Progenitor cell of endocrine pancreas (in vitro differentiated cells): Measurements from ENCODE around the gene IRX4. TPM values are rescaled to one million over a fixed set of nuclear protein-coding genes. Genes with fewer than 3 reads are reported as not detected.

Source experiments
- DNase-seq: peaks from one replicate; pipeline ENCODE4 v3.0.0; 2021; ENCODE audit warnings: low spot score; ENCODE audit not compliant: unreplicated experiment
- H3K27ac Mint-ChIP-seq: 2 replicates; pipeline ENCODE4 v1.8.0; 2021; ENCODE audit warnings: mild to moderate bottlenecking, moderate library complexity, mixed read lengths
- H3K27me3 Mint-ChIP-seq: 2 replicates; pipeline ENCODE4 v1.8.0; 2021; ENCODE audit warnings: mixed read lengths
- H3K36me3 Mint-ChIP-seq: 2 replicates; pipeline ENCODE4 v1.8.0; 2022; ENCODE audit warnings: mixed read lengths; ENCODE audit not compliant: insufficient read depth
- H3K4me1 Mint-ChIP-seq: 2 replicates; pipeline ENCODE4 v1.8.0; 2021; ENCODE audit warnings: low read depth, mixed read lengths
- H3K4me3 Mint-ChIP-seq: 2 replicates; pipeline ENCODE4 v1.8.0; 2021; ENCODE audit warnings: low read depth, mild to moderate bottlenecking, moderate library complexity, mixed read lengths
- H3K9me3 Mint-ChIP-seq: 2 replicates; pipeline ENCODE4 v1.8.0; 2021; ENCODE audit warnings: low read depth, mixed read lengths
- long read RNA-seq: library from polyadenylated mRNA; unstranded; transcript quantifications from one replicate; pipeline ENCODE4 v2.0.0, GENCODE V29; 2020
- total RNA-seq: library from RNA; stranded (reverse); gene quantifications from 2 replicates; pipeline ENCODE4 v1.2.1, GENCODE V29; 2021
- TF ChIP-seq, protein P1 (sequence below): fragments of 200-600 bp; sonication (generic); IDR thresholded peaks from one replicate; pipeline ENCODE4 v1.5.0; 2021; ENCODE audit warnings: antibody characterized with exemption, mild to moderate bottlenecking; ENCODE audit not compliant: unreplicated experiment

Gene IRX4
- 0.17 TPM in 1 of 2 replicates, not detected in the other for total RNA-seq
- long read RNA-seq: 0 reads

DNA sequence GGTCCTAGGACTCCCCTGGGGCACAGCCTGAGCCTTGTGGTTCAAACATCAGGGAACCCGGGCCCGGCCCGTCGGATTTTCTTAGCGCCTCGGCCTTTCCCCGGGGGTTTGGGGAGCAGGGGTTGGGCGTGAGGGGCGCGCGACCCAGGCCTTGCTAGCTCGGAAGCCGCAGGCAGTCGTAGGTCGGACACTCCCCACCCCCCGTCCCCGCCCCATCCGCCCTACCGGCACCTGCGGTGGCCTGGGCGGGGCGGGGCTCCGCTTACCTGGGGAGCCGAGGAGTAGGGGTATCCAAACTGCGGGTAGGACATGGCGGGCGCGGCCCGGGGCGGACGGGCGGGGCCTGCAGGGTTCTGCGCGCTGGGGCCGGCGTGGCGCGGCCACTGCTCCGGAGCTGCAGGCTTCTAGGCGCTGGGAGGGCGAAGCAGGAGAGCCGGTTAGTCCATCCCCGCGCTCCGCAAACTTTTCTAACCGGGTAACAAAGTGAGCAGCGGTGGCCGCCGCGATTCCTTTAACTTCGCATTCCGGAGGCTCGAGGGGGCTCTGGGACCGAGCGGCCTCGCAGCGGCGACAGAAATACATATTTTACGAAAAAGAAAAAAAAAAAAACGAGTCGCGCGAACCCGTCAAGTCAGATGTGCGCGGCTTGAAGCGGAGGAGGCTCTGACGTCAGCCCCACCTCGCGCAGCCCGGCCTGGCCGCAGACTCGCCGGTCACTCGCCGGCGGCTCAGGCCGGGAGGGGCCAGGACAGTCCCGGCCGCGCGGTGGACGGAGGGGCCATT, at the start of gene IRX4:
Gene IRX4, minus strand, starts transcription at position 589 of the 783 bp plus-strand sequence. Its CDS starts 278 bp downstream, at position 311.
- H3K27me3 Mint-ChIP-seq: peaks cover 52% of the 10 kb centered on the region
- no peaks in the 10 kb centered on the region for H3K9me3 Mint-ChIP-seq
- H3K4me3 Mint-ChIP-seq: peak within 1 kb of the TSS; percentile 49
- DNase-seq: no peak
- peaks cover 3% of the 10 kb centered on the region for H3K4me1 Mint-ChIP-seq
- H3K36me3 Mint-ChIP-seq: no peaks in the 10 kb centered on the region
- H3K27ac Mint-ChIP-seq: no peak within 1 kb of the TSS
- TF ChIP-seq, protein P1, sequence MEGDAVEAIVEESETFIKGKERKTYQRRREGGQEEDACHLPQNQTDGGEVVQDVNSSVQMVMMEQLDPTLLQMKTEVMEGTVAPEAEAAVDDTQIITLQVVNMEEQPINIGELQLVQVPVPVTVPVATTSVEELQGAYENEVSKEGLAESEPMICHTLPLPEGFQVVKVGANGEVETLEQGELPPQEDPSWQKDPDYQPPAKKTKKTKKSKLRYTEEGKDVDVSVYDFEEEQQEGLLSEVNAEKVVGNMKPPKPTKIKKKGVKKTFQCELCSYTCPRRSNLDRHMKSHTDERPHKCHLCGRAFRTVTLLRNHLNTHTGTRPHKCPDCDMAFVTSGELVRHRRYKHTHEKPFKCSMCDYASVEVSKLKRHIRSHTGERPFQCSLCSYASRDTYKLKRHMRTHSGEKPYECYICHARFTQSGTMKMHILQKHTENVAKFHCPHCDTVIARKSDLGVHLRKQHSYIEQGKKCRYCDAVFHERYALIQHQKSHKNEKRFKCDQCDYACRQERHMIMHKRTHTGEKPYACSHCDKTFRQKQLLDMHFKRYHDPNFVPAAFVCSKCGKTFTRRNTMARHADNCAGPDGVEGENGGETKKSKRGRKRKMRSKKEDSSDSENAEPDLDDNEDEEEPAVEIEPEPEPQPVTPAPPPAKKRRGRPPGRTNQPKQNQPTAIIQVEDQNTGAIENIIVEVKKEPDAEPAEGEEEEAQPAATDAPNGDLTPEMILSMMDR: no peak

DNA sequence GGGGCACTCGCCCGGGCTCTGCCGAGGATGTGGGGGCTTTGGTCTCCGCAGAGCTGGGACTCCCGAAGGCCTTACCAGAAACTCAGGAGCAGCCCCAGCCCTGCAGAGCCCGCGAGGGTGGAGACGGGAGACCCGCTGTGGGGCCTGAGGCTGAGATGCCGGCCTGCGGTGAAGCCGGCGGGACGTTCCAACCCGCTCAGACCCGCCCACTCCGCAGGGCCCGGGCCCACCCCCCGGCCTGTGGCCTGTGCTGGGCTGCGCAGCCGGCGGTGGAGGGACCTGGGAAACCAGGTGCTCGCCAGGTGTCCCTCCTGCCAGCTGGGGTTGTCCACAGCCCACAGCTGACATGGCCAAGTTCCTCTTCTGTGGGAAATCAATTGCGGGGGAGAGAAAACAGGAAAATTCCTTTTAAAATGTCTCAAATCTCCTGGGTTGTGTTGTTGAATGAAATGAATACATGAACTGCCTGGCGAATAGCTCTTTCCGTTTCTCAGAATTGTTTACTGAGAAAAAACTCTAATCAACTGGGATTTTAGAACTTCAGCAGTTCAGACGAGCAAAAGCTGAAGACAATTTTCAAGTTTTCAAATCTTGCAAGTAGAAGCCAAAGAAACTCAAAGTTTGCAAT, 49.0 kb upstream of the IRX4 start:
- no peaks in the 10 kb centered on the region for H3K36me3 Mint-ChIP-seq
- H3K4me1 Mint-ChIP-seq: peaks cover 9% of the 10 kb centered on the region
- TF ChIP-seq, protein P1: no peak
- H3K27ac Mint-ChIP-seq: no peak overlapping the region
- H3K4me3 Mint-ChIP-seq: peak overlapping the region; percentile 72
- H3K27me3 Mint-ChIP-seq: peaks cover 18% of the 10 kb centered on the region
- DNase-seq: peak; percentile 54
- H3K9me3 Mint-ChIP-seq: no peaks in the 10 kb centered on the region

DNA sequence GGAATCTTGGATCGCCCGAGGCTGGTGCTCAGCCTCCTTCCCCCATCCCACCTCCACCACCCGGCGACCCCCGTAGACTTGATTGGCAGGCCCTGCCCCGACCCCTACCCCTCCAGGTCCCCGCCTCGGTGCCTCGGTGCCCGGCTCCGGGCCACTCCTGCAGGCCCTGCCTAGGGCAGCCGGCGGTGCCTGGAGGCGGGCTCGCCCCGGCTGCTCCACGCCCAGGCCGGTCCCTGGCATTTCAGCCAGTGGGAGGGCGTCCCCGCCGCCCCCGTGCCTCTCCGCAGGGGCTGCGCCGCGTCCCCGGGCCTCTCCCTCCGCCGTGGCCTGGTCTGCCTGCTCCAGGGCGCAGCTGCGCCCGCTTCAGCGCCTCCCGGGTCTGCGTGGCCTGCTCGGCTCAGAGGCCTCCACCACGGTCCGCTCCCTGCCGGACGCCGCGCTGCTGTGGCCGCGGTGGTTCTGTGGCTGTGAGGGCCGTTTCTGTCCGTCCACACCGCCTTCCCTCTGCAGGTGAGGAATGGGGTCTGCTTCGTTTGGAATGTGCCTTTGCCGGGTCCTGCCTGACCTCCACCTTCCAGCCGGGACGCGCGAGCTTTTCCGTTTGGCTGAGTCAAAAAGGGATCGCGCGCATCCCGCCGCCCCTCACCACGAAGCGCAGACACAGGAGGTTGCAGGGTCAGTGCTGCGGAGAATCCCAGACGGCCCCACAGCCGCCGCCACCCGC, 48.3 kb upstream of the IRX4 start:
- TF ChIP-seq, protein P1: no peak
- Mint-ChIP-seq H3K4me1 (peaks cover 3% of the 10 kb centered on the region), H3K27me3 (peaks cover 19% of the 10 kb centered on the region), H3K9me3 (no peaks in the 10 kb centered on the region), H3K4me3 (peak overlapping the region; percentile 72), H3K36me3 (no peaks in the 10 kb centered on the region), H3K27ac (no peak overlapping the region)
- peak; percentile 50 for DNase-seq

DNA sequence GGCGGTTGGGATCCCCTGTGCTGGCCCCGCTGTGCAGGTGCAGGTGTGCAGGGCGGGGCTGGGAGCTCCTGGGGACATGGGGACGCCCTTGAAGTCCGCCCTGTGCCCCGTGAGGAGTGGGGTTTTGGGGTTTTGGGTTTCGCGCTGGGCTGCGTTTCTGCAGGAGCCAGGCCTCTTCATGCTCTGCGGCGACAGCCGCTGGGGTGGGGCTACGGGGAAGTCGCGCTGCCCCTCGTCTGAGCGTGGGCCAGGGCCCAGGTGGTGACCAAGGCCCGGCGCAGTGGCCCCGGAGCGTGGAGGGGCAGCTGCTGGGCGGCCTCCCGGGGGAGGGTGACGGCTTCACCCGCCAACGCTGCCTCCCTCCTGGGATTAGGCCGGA, 47.8 kb upstream of the IRX4 start:
- Mint-ChIP-seq H3K27ac (no peak overlapping the region), H3K4me1 (peaks cover 3% of the 10 kb centered on the region), H3K36me3 (no peaks in the 10 kb centered on the region), H3K27me3 (peaks cover 19% of the 10 kb centered on the region), H3K4me3 (no peak overlapping the region), H3K9me3 (no peaks in the 10 kb centered on the region)
- TF ChIP-seq, protein P1: no peak
- no peak for DNase-seq
